NCI-H128 (cell line): Measurements from ENCODE around the gene GPATCH2L.

Experiments
- DNase-seq: peaks from one replicate; lab custom pipeline; 2025; ENCODE audit not compliant: unreplicated experiment; lab: John Stamatoyannopoulos, UW

Gene GPATCH2L

DNA sequence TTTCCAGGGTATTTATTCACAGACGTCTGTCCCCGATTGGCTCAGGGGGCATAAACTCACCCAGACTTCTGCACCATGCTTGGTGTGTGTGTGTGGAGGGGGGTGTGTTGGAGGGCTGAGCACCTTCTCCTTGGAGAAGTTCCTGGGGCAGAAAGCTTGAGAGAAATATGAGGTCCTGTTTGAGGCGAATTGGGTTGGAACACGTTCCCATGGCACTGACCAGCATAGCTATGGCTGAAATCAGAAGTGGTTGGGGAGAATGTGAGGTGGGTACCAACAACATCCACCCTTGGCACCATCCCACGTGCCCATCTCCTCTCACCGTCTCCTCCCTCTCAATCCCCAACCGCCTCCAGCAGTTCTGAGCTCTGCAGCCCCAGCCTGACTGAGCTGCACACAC, 16.0 kb upstream of the GPATCH2L start:
- DNase-seq, result no peak

DNA sequence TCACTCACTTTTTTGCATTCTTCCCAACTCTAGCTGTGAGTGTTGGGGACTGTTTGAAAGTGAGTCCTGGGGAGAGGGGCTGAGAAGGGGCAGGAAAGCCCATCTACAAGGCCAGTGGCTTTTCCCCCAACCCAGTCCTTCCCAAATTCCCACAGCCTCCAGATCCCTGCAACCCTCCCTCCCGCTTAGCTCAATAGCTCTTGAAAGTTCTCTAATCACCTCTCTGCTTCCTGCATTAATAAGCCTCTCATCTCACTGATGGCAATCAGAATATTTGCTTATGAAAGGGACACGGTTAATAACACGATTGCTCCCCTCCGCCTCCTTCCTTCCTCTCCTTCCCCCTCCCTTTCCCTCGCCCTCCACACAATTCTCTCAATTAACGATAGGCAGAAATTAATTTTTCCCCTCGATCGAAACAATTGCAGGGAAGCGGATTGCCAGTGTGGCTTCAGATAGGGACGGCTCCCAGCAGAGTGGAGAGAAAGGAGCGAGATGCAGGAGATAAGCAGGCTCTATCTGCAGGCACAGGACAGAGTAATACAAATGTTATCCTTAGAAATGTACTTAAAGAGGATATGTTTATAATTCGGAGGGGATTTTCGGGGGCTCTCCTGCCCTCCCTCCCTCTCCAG, 15.1 kb upstream of the GPATCH2L start:
- no peak for DNase-seq

DNA sequence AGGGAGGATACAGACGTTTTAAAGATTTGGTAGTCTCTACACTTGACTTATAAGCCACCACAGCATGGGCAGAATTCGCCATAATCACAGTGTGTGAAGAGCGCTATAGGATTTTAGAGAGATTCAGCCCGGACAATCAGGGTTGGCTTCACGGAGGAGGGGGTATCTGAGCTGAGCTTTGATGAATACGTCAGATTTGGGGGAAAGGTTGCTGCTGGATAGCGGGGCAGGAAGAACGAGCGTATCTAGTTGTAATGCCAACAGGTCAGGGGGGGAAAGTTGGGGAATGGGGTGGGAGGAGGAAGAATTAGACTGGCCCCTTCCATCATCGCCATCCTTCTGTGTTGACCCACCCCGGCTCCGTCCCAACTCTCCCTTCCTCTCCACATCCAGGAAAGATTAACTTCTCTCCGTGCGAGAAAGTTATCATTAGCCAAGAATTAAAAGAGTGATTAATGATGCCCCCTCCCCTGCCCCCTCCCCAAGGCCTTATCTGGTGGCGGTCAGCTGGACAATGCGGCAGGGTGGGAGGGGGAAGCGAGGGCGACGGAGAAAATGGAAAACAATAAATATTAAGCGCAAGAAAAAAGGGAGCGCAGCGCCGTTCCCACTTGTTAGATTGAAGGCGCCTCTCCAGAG, 13.5 kb upstream of the GPATCH2L start:
- no peak for DNase-seq

DNA sequence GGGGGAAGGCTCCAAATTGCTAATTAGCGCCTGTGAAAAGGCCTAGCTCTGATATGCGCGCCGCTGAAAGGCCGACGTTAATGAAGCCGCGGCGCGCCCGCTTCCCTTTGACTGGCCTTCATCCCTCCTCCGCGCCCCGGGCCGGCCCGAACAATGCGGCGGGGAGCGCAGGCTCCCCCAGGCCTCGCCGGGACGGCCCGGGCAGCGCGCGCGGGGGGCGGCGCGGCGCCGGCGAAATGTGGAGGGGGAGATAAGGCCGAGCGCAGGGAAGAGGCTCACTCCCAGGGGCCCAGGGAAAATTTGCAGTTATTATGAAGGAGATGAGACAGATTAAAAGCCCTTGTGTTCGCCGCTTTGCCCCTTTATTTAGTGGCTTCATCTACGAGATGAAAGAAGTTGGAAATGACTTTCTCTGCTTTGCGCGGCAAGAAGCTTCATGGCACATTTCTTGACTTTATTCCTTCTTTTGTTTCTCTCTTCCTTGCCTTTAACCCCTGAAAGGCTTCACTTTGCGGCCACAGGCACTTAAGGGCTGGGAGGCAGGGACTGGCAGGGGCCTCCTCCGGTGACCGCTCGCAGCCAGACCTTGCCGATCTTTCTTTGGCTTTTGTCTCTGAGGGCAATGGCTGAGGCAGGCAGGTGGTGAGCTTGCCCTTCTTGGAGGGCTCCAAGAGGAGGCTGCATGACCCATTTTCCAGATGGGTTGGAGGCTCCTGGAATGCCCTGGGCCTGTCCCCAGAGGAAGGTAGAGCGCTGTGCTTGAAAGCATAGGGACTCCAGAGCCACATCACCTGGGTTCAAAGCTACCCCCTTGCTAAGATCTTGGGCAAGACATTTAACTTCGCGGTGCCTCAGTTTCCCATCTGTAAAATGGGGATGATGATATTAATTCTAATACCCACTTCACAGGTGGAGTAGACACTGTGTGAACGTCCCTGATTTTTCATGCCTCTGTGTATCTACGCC, 12.7 kb upstream of the GPATCH2L start:
- no peak for DNase-seq

DNA sequence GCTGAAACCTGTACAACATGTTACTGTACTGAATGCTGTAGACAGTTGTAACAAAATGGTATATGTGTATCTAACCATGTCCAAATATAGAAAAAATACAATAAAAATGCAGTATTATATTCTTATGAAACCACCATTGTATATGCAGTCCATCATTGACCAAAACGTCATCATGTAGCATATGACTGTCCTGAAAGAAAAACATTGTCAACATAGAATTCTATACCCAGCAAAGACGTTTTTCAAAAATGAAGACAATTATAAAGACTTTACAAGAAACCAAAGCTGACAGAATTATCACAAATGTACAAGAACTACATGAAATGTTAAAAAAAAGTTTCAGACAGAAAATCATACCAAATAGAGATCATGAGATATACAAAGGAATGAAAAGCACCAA, 8.1 kb upstream of the GPATCH2L start:
- DNase-seq, result no peak

DNA sequence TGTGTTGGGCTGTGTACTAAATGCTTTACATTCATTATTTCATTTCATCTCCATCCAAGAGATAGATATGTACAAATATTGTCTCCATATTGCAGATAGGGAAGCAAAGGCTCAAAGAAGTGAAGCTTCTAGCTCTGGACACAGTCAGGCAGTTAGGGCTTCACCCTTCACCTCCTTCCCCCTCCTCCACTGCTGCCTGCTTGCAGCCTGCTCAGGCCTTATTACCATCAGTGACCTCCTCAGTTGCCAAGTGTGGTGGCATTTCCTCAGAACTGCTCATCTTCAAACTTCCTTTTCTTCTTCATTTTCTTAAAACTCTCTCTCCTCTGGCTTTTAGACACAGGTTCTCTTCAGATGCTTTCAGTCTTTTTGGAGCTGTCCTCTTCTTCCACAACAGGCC, 4.7 kb upstream of the GPATCH2L start:
- no peak for DNase-seq

DNA sequence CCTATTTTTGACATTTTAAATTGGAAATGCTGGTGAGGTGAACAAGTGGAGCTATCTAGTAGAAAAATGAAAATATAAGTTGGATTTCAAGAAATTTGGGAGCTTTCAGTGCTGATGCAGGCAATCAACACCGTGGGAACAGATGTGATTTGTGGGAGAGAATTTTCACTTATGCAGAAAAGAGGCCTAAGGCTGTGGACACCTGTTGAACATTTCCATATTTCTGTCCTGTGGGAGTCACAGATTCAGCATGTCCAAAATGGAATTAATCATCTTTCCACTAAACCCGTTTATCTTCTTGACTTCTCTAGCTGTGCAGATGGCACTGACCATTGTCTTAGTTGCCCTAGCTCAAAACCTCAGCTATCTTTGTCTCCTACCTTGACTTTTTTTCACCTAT, 2.5 kb upstream of the GPATCH2L start:
- DNase-seq, result no peak

DNA sequence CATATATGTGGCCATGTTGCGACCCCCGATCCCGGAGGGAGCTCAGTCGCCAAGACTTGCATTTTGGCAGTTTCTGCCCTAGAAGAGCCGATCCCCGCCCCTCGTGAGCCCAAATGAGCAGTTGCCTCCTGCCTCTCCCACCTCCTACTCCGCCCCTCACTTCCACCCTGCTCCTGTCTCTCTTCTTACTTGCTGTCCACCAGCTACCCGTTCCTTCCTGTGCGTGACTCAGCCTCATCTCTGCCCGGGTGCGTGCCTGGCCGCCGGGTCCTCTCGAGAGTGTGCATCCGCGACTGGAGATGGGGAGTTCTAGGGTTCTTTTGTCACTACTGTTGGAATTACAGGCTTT, 585 bp downstream of the GPATCH2L start:
- no peak for DNase-seq

DNA sequence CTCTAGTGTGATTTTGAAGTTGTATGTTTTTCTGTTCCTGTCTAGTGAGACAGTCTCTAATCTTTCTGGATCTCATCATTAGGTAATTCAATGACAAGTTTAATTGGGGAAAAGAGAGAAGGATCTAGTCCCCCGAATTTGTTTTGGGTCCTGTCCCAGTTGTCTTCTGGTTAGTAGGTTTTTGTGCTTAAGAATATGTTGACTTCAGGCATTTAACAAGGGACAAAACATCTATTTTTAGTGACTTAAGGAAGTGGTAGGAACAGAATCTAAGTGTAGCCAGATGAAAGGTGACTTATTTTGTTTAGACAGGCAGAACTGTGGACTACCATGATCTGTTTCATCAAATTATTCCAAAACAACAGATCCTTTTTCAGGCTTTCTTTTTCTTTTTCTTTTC, 2.2 kb downstream of the GPATCH2L start:
- no peak for DNase-seq

DNA sequence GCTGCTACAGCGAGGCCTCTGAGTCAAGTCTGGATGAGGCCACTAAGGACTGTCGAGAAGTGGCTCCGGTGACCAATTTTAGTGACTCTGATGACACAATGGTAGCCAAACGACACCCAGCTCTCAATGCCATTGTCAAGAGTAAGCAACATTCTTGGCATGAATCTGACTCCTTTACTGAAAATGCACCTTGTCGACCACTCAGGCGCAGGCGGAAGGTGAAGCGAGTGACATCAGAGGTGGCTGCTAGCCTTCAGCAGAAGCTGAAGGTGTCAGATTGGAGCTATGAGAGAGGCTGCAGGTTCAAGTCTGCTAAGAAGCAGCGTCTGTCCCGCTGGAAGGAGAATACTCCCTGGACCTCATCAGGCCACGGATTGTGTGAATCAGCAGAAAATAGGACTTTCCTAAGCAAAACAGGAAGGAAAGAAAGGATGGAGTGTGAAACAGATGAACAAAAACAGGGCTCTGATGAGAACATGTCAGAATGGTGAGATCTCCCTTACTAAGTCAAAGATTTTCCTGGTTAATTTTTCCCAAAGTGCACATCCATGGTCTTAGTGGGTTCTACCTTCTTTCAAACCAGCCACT, 2.9 kb downstream of the GPATCH2L start:
- DNase-seq, result no peak

DNA sequence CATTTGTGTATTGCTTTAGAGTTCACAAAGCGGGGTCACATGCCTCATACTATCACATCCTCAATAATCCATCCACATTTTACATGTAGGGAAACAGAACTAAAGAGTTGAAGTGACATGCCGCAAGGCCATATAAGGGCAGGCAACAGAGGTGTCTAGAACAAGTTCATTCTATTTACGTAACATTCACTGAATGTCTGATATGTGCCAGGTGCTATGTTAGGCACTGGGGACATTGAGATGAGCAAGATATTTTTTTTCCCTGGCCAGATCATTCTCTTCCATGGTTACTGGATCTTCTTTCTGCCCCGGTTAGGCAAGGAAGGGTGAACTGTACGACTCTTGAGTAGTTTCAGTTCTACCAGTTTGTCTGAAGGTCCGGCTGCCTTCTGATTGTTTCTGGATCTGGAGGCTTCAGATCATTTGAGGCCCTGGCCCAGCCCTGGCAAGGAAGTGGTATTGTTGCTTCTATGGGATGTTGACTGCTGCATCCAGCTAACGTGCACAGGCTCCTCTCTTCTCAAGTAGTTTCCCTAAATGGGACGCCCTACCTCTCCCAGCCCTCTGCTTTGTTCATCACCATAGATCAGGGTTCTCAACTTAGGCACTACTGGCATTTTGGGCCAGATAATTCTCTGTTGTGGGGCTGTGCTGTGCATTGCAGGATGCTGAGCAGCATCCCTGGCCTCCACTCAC, 12.1 kb downstream of the GPATCH2L start:
- DNase-seq, result no peak

DNA sequence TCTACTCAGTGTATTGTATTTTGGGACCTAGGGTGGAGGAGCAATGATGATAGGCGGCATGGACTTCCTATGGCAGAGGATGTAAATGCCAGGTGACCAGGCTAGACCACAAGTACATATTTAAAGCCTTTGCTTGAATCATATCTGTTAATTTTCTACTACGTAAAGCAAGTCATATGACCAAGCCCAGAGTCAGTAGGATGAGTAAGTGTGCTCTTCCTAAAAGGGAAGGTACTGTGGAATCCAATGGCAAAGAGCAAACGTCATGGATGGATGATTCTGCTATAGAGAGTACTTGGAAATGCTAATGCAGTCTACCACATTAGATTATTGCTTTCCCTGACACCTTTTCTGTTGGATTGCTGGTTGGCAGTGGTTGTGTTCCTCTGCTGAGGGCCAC, 16.8 kb downstream of the GPATCH2L start:
- no peak for DNase-seq

DNA sequence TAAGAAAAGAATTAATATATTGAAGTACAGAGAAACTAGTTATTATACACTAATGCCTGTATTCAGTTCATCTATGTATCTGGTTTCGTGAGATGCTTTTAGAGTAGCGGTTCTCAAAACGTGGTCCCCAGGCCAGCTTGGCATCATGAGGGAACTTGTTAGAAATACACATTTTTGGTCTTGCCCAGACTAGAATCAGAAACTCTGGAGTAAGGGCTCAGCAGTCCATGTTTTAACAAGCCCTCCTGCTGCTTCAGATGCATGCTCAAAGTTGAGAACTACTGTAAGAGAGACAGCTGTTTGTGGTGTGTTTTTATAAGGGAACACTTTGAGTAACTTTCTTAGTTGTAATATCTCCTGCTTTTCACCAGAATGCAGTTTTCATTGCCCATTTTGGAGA, 18.1 kb downstream of the GPATCH2L start:
- no peak for DNase-seq

DNA sequence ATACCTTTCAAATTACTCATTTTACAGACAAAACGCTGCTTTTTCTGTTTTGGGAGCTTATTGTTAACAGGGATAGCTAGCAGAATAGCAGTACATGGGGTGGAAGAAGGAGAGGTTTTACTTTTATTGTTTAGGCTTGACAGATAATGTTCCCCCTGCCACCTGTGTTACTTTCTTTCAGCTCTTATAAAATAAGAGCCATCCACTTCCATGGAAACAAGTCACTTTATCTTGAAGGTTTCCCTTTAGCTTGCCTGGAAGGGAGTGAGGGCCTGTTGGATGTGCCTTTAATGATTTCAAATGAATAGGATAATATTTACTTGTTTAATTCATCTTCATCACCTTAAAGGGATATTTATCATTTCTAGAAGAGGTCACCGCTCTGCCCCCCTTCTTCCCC, 23.3 kb downstream of the GPATCH2L start:
- no peak for DNase-seq

DNA sequence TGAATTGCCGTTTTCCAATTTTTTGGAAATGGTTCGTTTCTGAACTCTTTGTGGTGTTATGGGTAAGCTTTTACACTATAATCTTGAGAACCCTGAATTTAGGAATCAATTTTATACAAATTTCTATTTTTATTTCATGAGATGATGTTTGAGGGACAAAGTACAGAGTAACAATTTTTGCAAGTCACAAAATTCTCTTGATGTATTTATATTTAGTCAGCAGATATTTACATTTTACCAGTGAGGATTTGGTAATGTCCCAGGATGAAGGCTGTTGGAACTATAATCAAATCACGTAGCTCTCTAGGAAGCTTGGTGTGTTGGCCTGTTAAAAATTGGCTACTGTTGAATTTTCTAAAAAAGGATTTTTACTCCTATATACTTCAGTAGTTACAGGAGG, 24.2 kb downstream of the GPATCH2L start:
- DNase-seq, result no peak

DNA sequence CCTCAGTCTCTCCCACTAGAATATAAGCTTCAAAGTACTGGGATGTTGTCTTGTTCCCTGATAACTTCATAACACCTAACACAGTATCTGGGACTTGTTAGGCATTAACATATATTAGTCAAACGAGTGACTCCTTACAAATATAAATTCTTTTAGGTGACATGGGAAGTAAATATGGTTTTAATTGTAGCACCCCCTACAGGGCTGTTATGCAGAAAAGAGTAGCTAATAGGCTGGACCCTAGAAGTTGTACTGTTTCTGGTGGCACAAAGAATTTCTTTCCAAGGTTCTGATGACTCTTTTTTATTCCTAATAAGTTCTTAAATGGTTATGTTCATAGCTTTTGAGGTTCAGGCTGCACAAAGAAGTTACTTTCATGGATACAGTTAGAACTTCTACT, 29.8 kb downstream of the GPATCH2L start:
- DNase-seq, result no peak

DNA sequence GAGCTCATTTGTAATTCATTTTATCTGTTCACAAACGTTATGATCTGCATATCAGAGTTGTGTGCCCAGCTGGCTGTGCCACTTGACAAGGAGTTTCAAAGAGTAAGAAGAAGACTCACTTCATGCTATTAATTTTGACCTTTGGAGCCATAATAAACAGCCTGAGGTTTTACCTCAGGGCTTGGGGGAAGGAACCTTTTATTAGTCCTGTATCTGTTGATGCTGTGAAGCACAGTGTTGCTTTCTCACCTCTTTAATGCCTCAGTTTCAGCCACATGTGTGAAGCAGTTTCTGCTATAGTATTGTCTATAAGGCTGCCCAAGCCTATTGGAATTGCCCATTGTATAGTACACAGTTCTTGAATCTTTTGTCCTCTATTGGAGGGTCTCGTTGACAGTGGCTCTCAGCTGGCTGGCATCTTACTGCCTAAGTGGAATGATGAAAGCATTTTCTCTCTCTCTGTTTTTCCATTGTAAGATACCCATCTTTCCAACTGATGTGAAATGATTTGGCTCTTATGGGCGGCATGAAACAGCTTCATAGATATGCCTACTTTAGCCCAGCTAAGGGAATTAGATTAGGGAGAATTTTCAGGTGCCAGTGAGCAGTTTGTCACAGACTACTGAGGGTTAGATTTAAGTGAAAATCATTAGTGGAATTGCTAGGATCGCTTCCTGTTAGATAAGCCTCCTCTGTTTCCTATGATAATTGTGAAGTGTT, 34.7 kb downstream of the GPATCH2L start:
- no peak for DNase-seq

DNA sequence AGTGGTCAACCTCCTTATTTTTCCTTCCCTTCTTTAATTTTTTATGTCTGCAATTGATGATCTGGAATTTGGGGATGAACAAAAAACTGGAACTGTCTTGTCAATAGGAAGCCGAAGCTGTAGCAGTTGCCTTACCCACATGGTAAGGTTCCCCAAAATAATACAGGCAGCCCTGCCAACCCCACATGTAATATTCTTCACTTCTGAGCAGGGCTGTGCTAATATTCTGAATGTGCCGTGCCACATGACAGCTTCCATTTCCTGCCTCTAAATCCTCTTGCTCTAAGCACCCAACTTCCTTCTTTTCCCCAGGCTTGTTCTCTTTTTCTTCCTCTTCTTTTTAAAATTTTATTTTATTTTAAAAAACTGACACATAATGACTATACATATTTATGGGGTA, 39.6 kb downstream of the GPATCH2L start:
- no peak for DNase-seq

DNA sequence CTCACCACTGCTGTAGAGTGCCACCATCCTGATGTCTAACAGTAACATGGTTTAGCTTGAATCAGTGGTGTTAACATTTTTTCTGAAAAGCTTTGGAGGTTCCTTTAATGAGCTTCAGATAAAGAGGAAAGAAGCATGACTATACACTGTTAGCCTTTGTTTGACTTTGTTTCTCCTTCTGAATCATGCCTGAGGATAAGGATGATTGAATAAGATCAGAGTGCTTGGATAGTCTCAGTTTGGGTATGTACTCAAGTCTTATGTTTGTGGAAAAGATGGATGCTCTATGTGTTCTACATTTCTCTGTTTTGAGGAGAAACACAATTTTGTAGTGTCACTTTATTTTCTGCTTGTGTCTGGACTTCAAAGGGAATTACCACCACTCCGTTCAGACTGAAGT, 42.0 kb downstream of the GPATCH2L start:
- no peak for DNase-seq

DNA sequence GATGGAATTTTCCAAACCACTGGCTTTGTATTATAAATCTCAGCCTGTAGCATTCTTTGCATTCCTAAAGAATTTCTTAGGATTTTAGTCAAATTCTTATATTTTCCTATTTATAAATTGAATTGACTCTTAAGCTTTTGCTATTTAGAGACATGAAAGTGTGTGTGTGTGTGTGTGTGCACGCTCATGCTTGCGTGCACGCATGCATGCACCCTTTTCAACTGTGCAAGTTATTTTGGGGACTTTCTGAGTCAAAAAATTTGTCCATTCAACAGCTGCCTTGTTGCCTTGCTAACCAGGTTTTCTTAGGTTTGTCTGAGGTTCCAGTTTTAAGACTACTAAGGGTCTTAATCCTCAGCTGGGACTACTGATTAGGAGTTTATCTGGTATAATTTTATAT, 42.6 kb downstream of the GPATCH2L start:
- no peak for DNase-seq

DNA sequence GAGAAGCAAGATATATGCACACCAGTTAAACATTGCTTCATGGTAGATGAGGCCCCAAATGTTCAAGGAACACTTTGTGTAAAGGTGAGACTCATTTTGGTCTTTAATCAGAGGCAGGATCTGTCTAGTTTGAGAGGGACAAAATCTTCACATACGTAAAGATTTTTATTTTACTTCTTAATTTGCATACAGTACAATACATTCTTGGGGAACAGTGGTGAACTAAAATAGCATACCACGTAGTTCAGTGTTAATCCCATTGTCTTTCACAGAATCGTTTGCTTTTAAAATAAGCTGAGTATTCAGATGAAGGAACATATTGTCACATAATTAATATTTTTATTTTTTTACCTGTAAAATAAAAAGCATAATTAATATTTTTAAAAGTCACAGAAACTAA, 43.3 kb downstream of the GPATCH2L start:
- DNase-seq, result no peak
